Tibial artery (tissue), 4 donors: ENCODE measurements around the gene ZNF599.

Experiments
- DNase-seq, 2 donors: peaks; one replicate each; pipeline ENCODE4 v3.0.0-alpha.2; 2019
- H3K27ac ChIP-seq, 2 donors: fragments of 200-600 bp; sonication (generic) in 1 of 2; 1 replicate in 1 of 2; 2 replicates in 1 of 2; pipeline ENCODE4 v1.5.1; 2018 to 2019; ENCODE audit warnings: mild to moderate bottlenecking in 1 of 2
- H3K27me3 ChIP-seq, 2 donors: fragments of 200-600 bp; sonication (generic) in 1 of 2; one replicate each; pipeline versions ENCODE4 v1.5.1 to v1.6.0; 2016 to 2019
- H3K36me3 ChIP-seq, 3 donors: fragments of 200-600 bp; sonication (generic) in 2 of 3; one replicate each; pipeline ENCODE4 v1.5.1; 2016 to 2019; ENCODE audit warnings: mild to moderate bottlenecking in 2 of 3
- H3K4me1 ChIP-seq, 4 donors: fragments of 200-600 bp; sonication (generic) in 2 of 4; 1 replicate in 3 of 4; 2 replicates in 1 of 4; pipeline ENCODE4 v1.5.1; 2016 to 2019
- H3K4me3 ChIP-seq, 2 donors: fragments of 200-600 bp; sonication (generic) in 1 of 2; 1 replicate in 1 of 2; 2 replicates in 1 of 2; pipeline ENCODE4 v1.5.1; 2018 to 2019; ENCODE audit warnings: mild to moderate bottlenecking in 2 of 2
- H3K9me3 ChIP-seq, 3 donors: fragments of 200-600 bp; sonication (generic) in 1 of 3; one replicate each; pipeline ENCODE4 v1.5.1; 2016 to 2019
- intact Hi-C: fragments of 100-400 bp; cut with DNase I; formaldehyde crosslinking; loops from one replicate; pipeline ENCODE4 v1.15.0; 2023; ENCODE audit warnings: low total_unique reads
- TF ChIP-seq, protein P1 (sequence below), 2 experiments: fragments of 200-600 bp in 1 of 2; fragments of 450-650 bp in 1 of 2; IDR thresholded peaks; one replicate each; pipeline ENCODE4 v1.5.1; 2017 to 2019; ENCODE audit warnings: antibody characterized with exemption in 2 of 2, mild to moderate bottlenecking in 1 of 2, moderate library complexity in 1 of 2

ZNF599 gene

DNA sequence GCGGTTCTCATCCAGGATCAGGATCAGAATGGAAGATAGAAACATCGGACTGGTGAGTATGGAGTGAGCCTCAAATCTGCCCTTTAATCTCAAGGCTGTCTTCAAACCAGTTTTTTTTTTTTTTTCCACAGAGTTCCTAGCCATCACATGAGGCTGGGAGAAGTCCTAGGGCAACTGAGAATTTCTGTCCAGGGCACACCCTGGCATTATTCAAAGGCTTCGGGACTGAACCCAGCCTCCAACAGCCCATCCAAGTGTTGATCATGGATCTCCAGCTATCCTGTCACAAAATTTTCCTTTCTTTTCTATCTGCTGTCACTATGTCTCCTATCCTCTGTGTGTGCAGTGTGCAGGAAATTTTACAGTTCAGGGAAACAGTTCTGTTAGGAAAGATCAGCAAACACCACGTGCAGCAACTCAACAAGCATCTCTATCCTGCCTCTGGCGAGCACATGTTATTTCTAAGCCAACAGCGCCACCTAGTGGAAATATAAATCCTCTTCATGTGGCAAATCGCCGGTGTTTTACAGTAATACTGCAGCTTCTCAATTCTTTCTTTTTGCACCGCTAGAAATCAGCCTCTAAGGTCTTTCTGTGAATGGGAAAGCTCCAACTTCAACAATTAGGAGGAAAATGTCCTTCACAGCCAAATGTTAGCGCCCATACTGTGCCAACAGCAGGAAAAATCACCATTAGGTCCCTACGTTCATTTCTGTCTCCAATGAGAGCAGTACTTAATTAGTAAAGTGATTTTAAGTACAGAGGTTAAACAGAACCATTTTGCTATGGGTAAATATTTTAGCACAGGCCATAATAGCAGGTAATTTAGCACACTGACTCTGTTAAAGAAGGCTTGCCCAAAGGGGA is 60.4 kb downstream of the ZNF599 start:
- peaks cover 0 to 5% (median 0%) of the 10 kb centered on the region in 3 donors for H3K9me3 ChIP-seq
- H3K4me1 ChIP-seq = no peaks in the 10 kb centered on the region
- H3K27ac ChIP-seq = no peak overlapping the region
- H3K36me3 ChIP-seq = no peaks in the 10 kb centered on the region
- H3K4me3 ChIP-seq = no peak overlapping the region
- intact Hi-C loops = loop anchor here (2.0 kb wide), 1 partner anchor 76 kb away; no protein-coding TSS in a partner anchor
- TF ChIP-seq, protein P1, sequence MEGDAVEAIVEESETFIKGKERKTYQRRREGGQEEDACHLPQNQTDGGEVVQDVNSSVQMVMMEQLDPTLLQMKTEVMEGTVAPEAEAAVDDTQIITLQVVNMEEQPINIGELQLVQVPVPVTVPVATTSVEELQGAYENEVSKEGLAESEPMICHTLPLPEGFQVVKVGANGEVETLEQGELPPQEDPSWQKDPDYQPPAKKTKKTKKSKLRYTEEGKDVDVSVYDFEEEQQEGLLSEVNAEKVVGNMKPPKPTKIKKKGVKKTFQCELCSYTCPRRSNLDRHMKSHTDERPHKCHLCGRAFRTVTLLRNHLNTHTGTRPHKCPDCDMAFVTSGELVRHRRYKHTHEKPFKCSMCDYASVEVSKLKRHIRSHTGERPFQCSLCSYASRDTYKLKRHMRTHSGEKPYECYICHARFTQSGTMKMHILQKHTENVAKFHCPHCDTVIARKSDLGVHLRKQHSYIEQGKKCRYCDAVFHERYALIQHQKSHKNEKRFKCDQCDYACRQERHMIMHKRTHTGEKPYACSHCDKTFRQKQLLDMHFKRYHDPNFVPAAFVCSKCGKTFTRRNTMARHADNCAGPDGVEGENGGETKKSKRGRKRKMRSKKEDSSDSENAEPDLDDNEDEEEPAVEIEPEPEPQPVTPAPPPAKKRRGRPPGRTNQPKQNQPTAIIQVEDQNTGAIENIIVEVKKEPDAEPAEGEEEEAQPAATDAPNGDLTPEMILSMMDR (IDR thresholded peaks at IDR 0.05) = peak; percentile 71 to 85
- DNase-seq = peak in 1 of 2 donors; percentile 36
- no peaks in the 10 kb centered on the region for H3K27me3 ChIP-seq

- Histone ChIP-seq H3K9me3 (peaks cover 0 to 5% (median 2%) of the 10 kb centered on the region in 3 donors), H3K36me3 (no peaks in the 10 kb centered on the region)
Observed at GRCh38 chr19:34711890-34712289, 61.1 kb downstream of the ZNF599 start.

More at GRCh38 chr19:34711890-34712289, 61.1 kb downstream of the ZNF599 start:
- TF ChIP-seq, protein P1 (IDR thresholded peaks at IDR 0.05) = no peak
- no peak overlapping the region for H3K4me3 ChIP-seq
- no peak for DNase-seq
- no peaks in the 10 kb centered on the region for H3K4me1 ChIP-seq
- no peak overlapping the region for H3K27ac ChIP-seq
- intact Hi-C loops = loop anchor here (2.0 kb wide), 1 partner anchor 75 kb away; no protein-coding TSS in a partner anchor
- no peaks in the 10 kb centered on the region for H3K27me3 ChIP-seq
